Psoas muscle (tissue), 8 donors: Measurements from ENCODE around the gene ATXN10. TPM values are rescaled to one million over a fixed set of nuclear protein-coding genes. Genes with fewer than 3 reads are reported as not detected.

Experiments
- ATAC-seq, 4 donors: fragments of 200-7000 bp; cut with Tn5 transposase; one replicate each; pipeline ENCODE4 v1.9.1; 2020; ENCODE audit warnings: moderate library complexity in 3 of 4, mild to moderate bottlenecking in 2 of 4
- DNase-seq, 2 donors: peaks; one replicate each; pipeline ENCODE4 v3.0.0-alpha.2; 2020
- H3K27ac ChIP-seq: fragments of 200-600 bp; one replicate; pipeline ENCODE4 v1.8.0; 2022
- H3K27me3 ChIP-seq, 3 donors: fragments of 200-600 bp in 1 of 3; one replicate each; pipeline versions ENCODE4 v1.6.1 to v1.8.0; 2013 to 2022; ENCODE audit warnings: low read length in 2 of 3, mild to moderate bottlenecking in 2 of 3, moderate library complexity in 1 of 3; ENCODE audit not compliant: insufficient read depth in 3 of 3
- H3K36me3 ChIP-seq, 2 donors: fragments of 200-600 bp in 1 of 2; one replicate each; pipeline versions ENCODE4 v1.6.1 to v1.8.0; 2013 to 2022; ENCODE audit warnings: low read depth in 1 of 2, mild to moderate bottlenecking in 1 of 2, moderate library complexity in 1 of 2; ENCODE audit not compliant: insufficient read depth in 1 of 2
- H3K4me1 ChIP-seq: fragments of 200-600 bp; one replicate; pipeline ENCODE4 v1.8.0; 2022
- H3K4me3 ChIP-seq: fragments of 200-600 bp; one replicate; pipeline ENCODE4 v1.8.0; 2022; ENCODE audit warnings: mild to moderate bottlenecking
- H3K9me3 ChIP-seq: fragments of 200-600 bp; one replicate; pipeline ENCODE4 v1.8.0; 2022
- WGBS, 3 donors: extraction: QIAGEN DNeasy Blood & Tissue Kit; methylation state at CpG; one replicate each; pipeline versions ENCODE4 v1.1.6 to v1.1.7; 2013; 5-methylcytosine and 5-hydroxymethylcytosine counted together
- intact Hi-C, 2 donors: fragments of 100-400 bp; cut with DNase I; formaldehyde crosslinking; loops; one replicate each; pipeline versions ENCODE4 v1.11.0 to v1.14.2; 2022
- polyA plus RNA-seq, 3 donors: library from polyadenylated mRNA; stranded (reverse); fragments of 200-250 nt; gene quantifications; one replicate each; pipeline ENCODE4 v1.2.3, GENCODE V29; 2013
- total RNA-seq, 4 donors: library from RNA; stranded (reverse); fragmentation: NEBNext Ultra II Directional in 2 of 4; extraction: Animal tissue kit (Norgen Biotek cat#: 25700) in 2 of 4; gene quantifications; one replicate each; pipeline versions ENCODE4 v1.2.1 to v1.2.4, GENCODE V29; 2021 to 2023
- TF ChIP-seq, protein P1 (sequence below): fragments of 200-600 bp; IDR thresholded peaks from one replicate; pipeline ENCODE4 v1.8.0; 2022; ENCODE audit warnings: antibody characterized with exemption
- donor health status: healthy with polysubstance abuse.
- donor health status: DM: no; HTN: no; CAD: no; lungs with moderate emphysema.
- donor health status: Bipolar disorder and iron deficiency.
- donor health status: healthy.
- donor health status: DM: yes; HTN: yes; CAD: no.
- donor health status: DM: no; HTN: no; CAD: no.
- donor health status: DM: no; HTN: no; CAD: no.
- donor health status: DM: yes; HTN: yes; CAD: no.

The ATXN10 gene
- total and polyA plus RNA-seq, 7 donors, result 57.7 to 173 (median 115) TPM

DNA sequence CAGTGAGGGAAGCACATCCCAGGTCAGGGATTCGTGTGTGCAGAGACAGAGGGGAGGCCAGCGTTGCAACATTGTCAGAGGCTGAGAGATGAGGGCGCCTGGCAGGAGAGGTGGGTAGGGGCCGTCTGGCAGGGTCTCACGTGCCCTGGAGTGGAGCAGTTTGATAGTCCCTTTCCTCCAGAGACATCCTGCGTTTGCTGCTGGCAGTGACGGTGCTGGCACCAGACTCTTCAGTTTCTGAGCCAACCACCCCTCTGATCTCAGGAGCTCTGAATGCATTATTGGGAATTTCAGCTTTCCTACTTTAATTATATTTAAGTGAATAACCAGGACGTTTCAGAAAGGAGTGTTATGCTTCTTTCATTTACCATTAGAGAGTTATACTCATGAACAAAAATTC, 168.8 kb downstream of the ATXN10 start:
- Histone ChIP-seq H3K27me3 (no peaks in the 10 kb centered on the region), H3K27ac (no peak overlapping the region), H3K4me1 (no peaks in the 10 kb centered on the region), H3K36me3 (peaks cover 0 to 38% of the 10 kb centered on the region in 2 donors), H3K4me3 (no peak overlapping the region), H3K9me3 (no peaks in the 10 kb centered on the region)
- ATAC-seq, result no peak
- intact Hi-C loops, result no loop called here
- no peak for DNase-seq
- TF ChIP-seq, protein P1, sequence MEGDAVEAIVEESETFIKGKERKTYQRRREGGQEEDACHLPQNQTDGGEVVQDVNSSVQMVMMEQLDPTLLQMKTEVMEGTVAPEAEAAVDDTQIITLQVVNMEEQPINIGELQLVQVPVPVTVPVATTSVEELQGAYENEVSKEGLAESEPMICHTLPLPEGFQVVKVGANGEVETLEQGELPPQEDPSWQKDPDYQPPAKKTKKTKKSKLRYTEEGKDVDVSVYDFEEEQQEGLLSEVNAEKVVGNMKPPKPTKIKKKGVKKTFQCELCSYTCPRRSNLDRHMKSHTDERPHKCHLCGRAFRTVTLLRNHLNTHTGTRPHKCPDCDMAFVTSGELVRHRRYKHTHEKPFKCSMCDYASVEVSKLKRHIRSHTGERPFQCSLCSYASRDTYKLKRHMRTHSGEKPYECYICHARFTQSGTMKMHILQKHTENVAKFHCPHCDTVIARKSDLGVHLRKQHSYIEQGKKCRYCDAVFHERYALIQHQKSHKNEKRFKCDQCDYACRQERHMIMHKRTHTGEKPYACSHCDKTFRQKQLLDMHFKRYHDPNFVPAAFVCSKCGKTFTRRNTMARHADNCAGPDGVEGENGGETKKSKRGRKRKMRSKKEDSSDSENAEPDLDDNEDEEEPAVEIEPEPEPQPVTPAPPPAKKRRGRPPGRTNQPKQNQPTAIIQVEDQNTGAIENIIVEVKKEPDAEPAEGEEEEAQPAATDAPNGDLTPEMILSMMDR, result no peak
- WGBS, 3 donors, result 61 to 75% (median 66%) methylated on average over 8 of the region's 8 CpGs

DNA sequence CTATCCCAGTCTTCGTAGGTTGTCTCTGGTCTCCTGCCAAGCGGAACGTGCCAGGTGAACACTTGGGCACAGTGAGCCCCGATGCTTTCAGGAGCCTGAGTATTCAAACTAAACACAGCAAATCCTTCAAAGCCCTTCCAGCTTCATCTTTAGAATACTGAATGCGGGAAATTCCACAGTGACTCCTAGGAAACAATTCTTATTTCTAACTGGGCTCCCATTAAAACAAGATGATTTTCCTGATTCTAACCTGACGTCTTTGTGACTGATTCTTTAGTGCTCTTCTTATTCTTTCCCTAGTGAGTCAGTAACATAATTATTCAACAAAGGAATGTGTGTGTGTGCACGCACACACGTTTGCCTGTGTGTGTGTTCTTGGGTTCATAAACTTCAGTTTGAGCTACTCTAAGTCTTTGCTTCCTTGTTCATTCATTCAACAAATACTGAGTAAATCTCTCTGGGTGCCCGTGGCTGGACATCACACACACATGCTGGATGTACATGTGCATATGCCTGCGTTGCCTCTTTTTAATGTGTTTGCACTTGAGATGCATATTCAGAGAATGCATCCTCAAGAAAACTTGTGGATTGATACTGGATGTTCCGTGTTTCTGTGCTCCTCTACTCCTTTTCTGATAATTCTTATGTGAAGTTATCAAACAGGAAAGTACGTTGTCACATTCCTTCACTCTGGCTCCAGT, 170.8 kb downstream of the ATXN10 start:
- H3K36me3 ChIP-seq, result peaks cover 2 to 53% of the 10 kb centered on the region in 2 donors
- WGBS, 3 donors, result 83 to 88% (median 85%) methylated on average over 12 of the region's 12 CpGs
- intact Hi-C loops, result no loop called here

DNA sequence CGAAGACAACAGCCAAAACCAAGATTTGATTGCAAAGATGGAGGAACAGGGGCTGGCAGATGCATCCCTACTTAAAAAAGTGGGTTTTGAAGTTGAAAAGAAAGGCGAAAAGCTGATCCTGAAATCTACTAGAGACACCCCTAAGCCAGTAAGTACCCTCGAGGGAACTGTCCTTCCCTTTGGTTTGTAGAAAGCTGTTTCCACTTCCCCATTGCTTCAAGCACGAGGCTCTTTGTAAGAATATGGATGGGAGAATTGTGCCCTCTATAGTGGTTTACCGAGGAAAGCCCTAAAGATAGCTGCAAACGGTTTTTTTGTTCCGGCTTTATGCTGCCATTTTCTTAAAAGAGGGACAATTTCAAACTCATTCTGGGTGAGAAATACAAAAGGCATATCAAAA, 171.4 kb downstream of the ATXN10 start:
- DNase-seq (no peak), ATAC-seq (no peak)
- intact Hi-C loops, result no loop called here
- no peaks in the 10 kb centered on the region for H3K27me3 ChIP-seq
- no peak overlapping the region for H3K27ac ChIP-seq
- H3K9me3 ChIP-seq, result no peaks in the 10 kb centered on the region
- WGBS, 3 donors, result 72 to 79% (median 76%) methylated on average over 7 of the region's 7 CpGs
- peaks cover 2 to 54% of the 10 kb centered on the region in 2 donors for H3K36me3 ChIP-seq
- H3K4me3 ChIP-seq, result no peak overlapping the region
- no peaks in the 10 kb centered on the region for H3K4me1 ChIP-seq
- TF ChIP-seq, protein P1, result no peak

More for the DNA sequence above, 170.8 kb downstream of the ATXN10 start:
- H3K27me3 ChIP-seq, result no peaks in the 10 kb centered on the region
- TF ChIP-seq, protein P1, result no peak
- no peak overlapping the region for H3K4me3 ChIP-seq
- ATAC-seq (no peak), DNase-seq (no peak)
- no peaks in the 10 kb centered on the region for H3K9me3 ChIP-seq
- no peak overlapping the region for H3K27ac ChIP-seq
- no peaks in the 10 kb centered on the region for H3K4me1 ChIP-seq

DNA sequence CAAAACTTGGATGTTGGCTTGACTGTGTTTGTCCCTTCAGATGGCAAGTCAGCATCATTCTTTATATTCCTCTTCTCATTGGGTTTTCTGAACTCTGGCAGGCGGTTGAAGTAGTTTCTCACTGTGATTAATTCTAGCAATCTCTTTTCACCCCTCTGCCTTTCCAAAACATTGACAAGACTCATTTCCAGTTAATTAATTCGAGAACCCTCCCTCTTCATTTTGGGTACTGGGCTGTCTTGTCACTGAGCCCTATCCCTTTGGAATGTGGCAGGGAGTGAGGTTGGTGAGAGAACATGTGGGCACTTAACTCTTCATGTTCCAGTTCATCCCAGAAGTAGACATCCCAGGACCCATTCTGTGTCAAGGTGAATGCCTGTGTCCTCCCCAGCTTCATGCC, 172.4 kb downstream of the ATXN10 start:
- intact Hi-C loops, result no loop called here
- Histone ChIP-seq H3K27me3 (no peaks in the 10 kb centered on the region), H3K36me3 (peaks cover 4 to 59% of the 10 kb centered on the region in 2 donors), H3K9me3 (no peaks in the 10 kb centered on the region), H3K4me3 (no peak overlapping the region), H3K4me1 (no peaks in the 10 kb centered on the region), H3K27ac (no peak overlapping the region)
- DNase-seq, result no peak
- no peak for ATAC-seq
- WGBS, 3 donors, result 77 to 81% (median 81%) methylated on average over 2 of the region's 2 CpGs
- TF ChIP-seq, protein P1, result no peak

DNA sequence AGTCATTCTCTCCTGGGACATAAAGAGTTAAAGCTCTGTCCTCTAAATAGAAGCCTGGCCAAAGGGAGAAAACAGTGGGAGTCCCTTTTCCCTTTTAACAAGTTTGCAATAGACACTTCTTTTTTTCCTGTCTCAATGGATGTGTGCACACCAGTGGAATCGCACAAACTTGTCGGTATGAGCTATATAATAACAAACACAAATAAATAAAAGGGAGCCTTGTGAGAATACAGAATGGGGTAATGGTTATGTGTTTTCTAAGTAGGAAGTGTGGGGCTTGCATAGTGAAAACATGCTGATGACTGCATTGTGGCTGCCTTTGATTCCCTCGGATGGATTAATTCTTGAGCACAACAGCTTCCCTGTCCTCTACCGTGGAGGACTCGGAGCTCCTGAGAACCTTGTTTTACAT, 173.4 kb downstream of the ATXN10 start:
- H3K27ac ChIP-seq, result no peak overlapping the region
- DNase-seq (no peak), ATAC-seq (no peak)
- no peak overlapping the region for H3K4me3 ChIP-seq
- WGBS, 3 donors, result 57 to 66% (median 65%) methylated on average over 5 of the region's 5 CpGs
- H3K4me1 ChIP-seq, result no peaks in the 10 kb centered on the region
- no peaks in the 10 kb centered on the region for H3K9me3 ChIP-seq
- no peaks in the 10 kb centered on the region for H3K27me3 ChIP-seq
- TF ChIP-seq, protein P1, result no peak
- H3K36me3 ChIP-seq, result peaks cover 4 to 63% of the 10 kb centered on the region in 2 donors
- intact Hi-C loops, result no loop called here
